Embryonic facial prominence (tissue), 1 donor: ENCODE results near the gene RNF2.

Experiments used
- DNase-seq: peaks from one replicate; pipeline ENCODE4 v3.0.0-alpha.2; 2016; ENCODE audit errors: extremely low spot score

The RNF2 gene

DNA sequence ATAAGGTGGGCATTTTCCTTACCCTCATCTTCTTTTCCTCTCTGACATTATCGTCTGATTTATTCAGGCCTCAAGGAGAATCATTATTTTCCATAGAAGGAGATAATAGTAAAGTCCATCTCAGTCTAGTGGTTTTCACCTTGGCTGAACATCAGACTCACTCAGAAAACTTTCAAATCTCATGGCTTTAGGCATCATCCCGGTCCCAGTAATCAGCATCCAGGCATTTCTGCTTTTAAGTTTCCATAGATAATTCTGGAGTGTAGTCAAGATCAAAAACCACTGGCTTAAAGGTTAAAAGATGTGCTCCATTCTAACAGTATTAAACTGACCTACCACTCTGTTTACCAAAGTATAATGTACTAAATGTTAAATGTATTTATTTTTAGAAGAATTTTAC is 49.4 kb downstream of the RNF2 start:
- DNase-seq = no peak

DNA sequence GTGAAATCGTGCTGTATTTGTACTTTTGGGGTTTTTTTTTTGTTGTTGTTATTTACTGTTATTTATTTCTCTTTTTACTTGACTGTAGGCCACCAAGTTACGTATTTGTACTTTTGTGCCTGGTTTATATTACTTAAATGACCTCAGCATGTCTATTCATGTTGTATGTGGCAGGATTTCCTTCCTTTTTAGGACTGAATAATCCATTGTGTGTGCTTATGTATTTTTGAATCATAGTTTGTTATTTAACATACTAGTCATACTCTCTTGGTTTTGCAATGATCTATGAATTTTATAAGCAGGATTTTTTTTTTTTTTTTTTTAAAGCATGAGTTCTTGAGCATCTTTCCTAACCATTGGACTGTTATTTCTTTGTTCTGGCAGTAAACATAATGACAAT is 51.2 kb downstream of the RNF2 start:
- no peak for DNase-seq

DNA sequence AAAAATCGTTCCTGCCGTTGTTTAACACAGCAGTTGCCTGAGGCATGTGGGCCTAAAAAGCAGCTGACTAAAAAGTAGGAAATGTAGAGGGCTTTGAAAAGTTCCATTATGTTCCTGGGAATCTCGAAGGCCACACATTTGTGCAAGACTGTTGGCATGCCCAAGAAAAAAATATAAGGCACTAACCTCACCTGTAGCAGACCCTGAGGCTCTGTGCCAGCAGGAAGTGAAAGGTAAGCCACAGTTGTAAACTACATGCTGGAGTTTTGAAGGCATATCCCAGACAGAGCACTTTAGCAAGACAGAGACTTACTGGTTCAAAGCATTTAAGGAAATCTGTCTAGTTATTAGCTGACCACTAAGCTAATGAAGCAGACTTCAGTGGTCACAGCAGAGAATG is 58.7 kb downstream of the RNF2 start:
- no peak for DNase-seq

DNA sequence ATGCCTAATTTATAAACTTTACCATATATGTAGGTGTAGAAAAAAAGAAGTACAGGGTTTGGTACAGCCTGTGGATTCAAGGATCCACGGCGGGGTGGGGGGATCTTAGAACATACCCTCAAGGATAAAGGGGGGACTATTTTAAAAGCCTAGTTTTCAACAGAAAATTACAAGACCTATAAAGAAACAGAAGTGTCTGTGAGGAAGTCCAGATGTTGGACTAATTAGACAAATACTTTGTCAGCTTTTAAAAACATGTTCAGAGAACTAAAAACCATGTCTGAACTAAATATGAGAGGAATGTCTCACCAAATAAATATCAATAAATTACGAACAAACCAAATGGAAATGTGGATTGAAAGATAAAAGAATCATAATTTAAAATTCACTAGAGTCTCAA is 59.8 kb downstream of the RNF2 start:
- DNase-seq = no peak

DNA sequence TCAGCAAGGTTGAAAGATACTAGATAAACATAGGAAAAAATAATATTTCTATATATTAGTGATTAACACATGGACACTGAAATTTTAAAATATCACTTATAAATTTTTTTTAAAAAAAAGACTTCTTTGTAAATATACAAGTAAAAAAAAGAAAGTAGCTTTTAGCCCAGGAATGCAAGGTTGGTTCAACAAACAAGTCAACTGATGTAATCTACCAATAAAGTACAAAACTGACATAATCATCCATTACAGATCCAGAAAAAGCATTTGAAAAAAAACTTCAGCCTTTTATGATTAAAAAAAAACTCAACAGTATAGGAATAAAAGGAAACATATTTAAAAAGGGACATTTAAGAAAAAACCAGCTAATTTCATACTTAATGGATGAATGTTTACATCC is 63.0 kb downstream of the RNF2 start:
- DNase-seq = no peak

DNA sequence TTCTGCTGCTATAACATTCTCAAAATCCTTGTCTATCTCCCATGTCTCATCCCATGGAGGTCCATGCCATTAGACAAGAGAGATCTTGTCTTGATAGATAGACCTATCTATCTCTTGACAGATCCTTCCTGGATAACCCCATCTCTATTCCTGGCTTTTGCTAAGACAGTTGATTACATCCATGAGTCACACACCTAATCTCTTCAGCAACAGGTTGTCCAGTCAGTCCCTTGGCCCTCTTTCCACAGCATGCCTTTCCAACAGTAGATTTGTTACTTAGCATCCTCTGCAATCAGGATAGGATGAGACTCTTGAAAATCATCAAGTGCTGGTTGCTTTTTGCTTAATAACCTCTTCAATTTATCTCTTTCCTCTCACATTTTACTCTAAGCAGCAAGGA is 64.8 kb downstream of the RNF2 start:
- no peak for DNase-seq

DNA sequence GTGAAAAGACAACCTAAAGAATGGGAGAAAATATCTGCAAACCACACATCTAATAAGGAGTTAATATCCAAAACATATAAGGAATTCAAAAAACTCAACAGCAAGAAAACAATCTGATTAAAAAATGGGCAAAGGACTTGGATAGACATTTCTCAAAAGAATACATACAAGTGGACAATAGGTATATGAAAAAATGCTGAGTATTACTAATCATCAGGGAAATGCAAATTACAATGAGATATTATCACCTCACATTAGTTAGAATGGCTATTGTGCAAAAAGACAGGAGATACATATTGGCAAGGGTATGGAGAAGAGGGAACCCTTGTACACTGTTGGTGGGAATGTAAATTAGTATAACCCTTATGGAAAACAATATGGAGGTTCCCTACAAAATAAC is 66.5 kb downstream of the RNF2 start:
- DNase-seq = no peak

DNA sequence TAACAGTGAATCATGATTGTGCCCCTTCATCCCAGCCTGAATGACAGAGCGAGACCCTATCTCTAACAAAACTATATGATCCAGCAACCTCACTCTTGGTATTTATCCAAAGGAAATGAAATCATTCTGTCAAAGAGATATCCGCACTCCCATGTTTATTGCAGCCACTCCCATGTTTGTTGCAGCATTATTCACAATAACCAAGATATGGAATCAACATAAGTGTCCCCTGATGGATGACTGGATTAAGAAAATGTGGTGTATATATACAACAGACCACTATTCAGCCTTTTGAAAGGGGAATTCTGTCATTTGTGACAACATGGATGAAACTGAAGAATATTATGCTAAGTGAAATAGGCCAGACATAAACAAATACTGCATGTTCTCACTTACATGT is 67.0 kb downstream of the RNF2 start:
- no peak for DNase-seq

DNA sequence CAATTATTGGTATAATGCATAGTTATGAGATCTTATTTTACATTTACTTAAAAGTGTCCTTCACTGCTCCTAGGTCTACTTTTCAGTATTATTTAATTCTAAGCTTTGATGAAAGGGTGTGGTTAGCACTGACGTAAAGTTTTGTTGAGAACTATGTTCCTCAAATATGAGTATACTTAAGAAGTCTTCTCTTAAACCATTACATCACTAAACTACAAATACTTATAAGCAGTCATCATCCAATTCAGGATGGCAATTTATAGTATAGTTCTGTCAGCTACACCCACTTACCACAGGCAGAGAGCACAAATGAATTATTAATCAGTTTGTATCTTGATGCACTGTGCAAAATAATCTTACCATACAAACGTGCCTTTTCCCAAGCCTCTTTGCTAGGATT is 84.3 kb downstream of the RNF2 start:
- DNase-seq = no peak

DNA sequence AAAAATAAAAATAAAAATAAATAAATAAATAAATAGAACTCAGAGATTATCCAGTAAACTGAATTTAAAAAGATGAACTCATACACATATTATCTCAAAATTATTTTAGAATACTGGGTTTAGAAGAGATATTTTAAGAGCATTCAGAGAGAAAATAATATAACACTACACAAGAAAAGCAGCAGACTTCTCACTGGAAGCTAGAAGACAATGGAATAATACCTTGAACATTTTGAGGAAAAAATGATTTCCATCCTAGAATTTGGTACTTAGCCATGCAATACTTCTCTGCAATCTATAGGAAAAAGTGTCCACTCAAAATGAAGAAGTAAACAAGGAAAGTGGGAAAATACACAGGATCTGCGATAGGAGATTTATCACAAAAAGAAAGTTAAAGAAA is 87.2 kb downstream of the RNF2 start:
- DNase-seq = no peak

DNA sequence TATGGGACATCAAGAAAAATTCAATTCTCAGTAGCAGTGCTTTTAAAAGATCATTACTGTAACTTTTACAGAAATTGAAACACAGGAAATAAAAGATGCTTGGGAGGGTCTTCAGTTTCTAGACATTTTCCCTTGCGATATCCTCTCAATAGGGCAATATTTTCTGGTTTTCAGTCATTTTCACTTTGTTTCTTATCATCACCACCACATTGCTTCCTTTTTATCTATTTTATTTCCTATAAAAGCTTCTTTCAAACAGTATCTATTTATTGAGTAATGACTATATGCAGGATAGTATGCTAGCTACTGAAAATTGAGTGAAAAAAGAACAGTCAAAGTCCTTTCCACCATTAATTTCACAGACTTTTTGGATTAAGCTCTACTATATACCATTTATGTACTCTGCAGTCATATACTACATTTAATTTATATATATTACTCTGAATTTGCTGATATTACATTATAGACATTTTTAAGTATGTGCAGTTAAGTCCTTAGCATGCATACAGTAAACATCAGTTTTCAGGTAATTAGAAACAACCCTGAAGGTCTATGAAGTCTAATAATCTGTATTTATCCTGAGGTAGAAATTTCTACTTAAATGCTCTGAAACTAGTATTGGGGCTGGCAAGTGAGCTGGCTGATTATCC is 92.7 kb downstream of the RNF2 start:
- no peak for DNase-seq

DNA sequence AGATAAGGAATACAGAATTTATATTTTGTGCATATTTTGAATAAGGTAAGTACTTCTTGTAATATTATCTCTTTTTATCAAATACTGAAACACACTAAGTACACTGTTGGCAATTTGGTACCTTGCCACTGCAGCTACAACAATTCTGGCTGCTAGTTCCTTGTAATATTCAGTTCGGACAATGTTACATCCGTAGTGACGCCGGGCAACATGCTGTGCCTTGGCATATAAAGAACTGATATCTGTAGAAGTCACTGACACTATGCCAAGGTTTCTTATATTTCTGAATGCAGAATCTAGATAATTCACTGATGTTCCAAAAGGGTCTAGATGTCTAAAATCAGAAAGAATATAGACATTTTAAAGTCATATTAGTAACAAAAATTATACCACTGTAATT is 93.9 kb downstream of the RNF2 start:
- no peak for DNase-seq

DNA sequence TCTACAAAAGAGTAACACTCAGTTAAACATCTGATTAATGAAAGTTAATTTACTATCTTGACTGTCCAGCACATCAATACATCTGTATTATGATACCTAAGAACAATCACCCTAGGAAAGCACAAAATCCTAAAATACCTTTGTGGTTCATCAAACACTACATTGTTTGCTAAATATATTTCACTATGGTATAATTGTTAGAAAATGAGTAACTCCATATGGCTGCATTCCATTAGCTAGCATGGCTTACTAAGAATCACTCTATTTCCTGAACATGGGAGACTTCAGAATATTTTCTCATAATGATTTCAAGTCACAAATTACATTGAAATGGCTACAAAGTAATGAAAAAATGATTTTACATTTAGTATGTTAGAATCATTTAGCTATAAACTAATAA is 98.9 kb downstream of the RNF2 start:
- DNase-seq = no peak

DNA sequence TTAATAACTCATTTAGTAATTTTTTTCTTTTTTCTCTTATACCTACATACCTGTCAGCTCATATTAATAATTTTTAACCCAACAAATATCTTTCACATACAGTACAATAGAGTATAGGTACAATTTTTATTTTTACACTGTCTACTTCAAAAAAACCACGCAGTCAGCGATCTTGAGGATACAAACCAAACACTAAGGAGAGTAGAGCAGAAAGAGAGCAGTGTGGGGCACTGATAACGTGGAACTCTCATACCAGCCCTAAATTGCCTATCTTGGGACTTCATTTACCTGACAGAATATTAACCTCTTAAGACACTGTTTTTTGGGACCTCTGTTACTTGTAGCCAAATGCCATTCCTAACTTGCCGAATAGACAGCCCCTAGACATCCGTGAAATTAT is 105.9 kb downstream of the RNF2 start:
- no peak for DNase-seq
